Smooth muscle cell (in vitro differentiated cells): ENCODE data around the gene TMEM72. TPM values are rescaled to one million over a fixed set of nuclear protein-coding genes. Genes with fewer than 3 reads are reported as not detected.

Experiments used
- DNase-seq: peaks from one replicate; lab custom pipeline; 2025; ENCODE audit not compliant: unreplicated experiment; lab: John Stamatoyannopoulos, UW
- H2AFZ ChIP-seq: fragments of 200-600 bp; sonication (generic); 2 replicates; pipeline ENCODE4 v1.6.0; 2016; ENCODE audit warnings: antibody characterized with exemption, low read depth, mild to moderate bottlenecking
- H3F3A ChIP-seq: fragments of 200-600 bp; sonication (generic); 2 replicates; pipeline ENCODE4 v1.6.0; 2017; ENCODE audit warnings: antibody characterized with exemption, low read depth
- H3K27ac ChIP-seq: fragments of 200-600 bp; sonication (generic); 2 replicates; pipeline ENCODE4 v1.5.1; 2016; ENCODE audit warnings: low read depth, mild to moderate bottlenecking
- H3K27me3 ChIP-seq: fragments of 200-600 bp; sonication (generic); 2 replicates; pipeline ENCODE4 v1.6.1; 2016; ENCODE audit warnings: low read depth, mild to moderate bottlenecking
- H3K36me3 ChIP-seq: fragments of 200-600 bp; sonication (generic); 2 replicates; pipeline ENCODE4 v1.5.1; 2016; ENCODE audit warnings: low read depth
- H3K4me1 ChIP-seq: fragments of 200-600 bp; sonication (generic); 2 replicates; pipeline ENCODE4 v1.5.1; 2016; ENCODE audit warnings: low read depth
- H3K4me2 ChIP-seq: fragments of 200-600 bp; sonication (generic); 2 replicates; pipeline ENCODE4 v1.6.0; 2016; ENCODE audit warnings: mild to moderate bottlenecking
- H3K4me3 ChIP-seq: fragments of 200-600 bp; sonication (generic); 2 replicates; pipeline ENCODE4 v1.5.1; 2016; ENCODE audit warnings: mild to moderate bottlenecking
- H3K79me2 ChIP-seq: fragments of 200-600 bp; sonication (generic); 2 replicates; pipeline ENCODE4 v1.6.0; 2016; ENCODE audit warnings: low read depth, mild to moderate bottlenecking
- H3K9ac ChIP-seq: fragments of 200-600 bp; sonication (generic); 2 replicates; pipeline ENCODE4 v1.6.0; 2016; ENCODE audit warnings: low read depth
- H3K9me3 ChIP-seq: fragments of 200-600 bp; sonication (generic); replicated peaks from 2 replicates; pipeline ENCODE4 v1.5.1; 2016; ENCODE audit warnings: low read depth
- H4K20me1 ChIP-seq: fragments of 200-600 bp; sonication (generic); 2 replicates; pipeline ENCODE4 v1.6.0; 2016; ENCODE audit warnings: low read depth
- WGBS: methylation state at CpG from one replicate; pipeline ENCODE4 v1.1.7; 2016; ENCODE audit warnings: low lambda C conversion rate; 5-methylcytosine and 5-hydroxymethylcytosine counted together
- polyA plus RNA-seq: library from polyadenylated mRNA; unstranded; fragments of >200 nt; fragmentation: Nextera tagmentation; extraction: Ambion mirVana; gene quantifications from 2 replicates; pipeline ENCODE4 v1.2.1, GENCODE V29; 2016
- total RNA-seq: library from RNA; depleted of rRNA; stranded (reverse); fragments of >200 nt; gene quantifications from 2 replicates; pipeline ENCODE4 v1.2.3, GENCODE V29; 2014
- TF ChIP-seq, protein P1 (sequence below): fragments of 200-600 bp; sonication (generic); IDR thresholded peaks from 2 replicates; pipeline ENCODE4 v1.5.1; 2017; ENCODE audit warnings: borderline replicate concordance, mild to moderate bottlenecking, antibody characterized with exemption; ENCODE audit not compliant: insufficient read depth, poor library complexity, severe bottlenecking

TMEM72 gene
- total and polyA plus RNA-seq, 2 experiments from 2014 or later: not detected

GRCh38 chr10:44952779-44953231, 41.7 kb downstream of the TMEM72 start:
- Histone ChIP-seq H3K27me3 (no peaks in the 10 kb centered on the region), H3K4me1 (peaks cover 3% of the 10 kb centered on the region), H3K9ac (no peak overlapping the region), H3F3A (no peaks in the 10 kb centered on the region), H3K4me2 (no peak overlapping the region), H3K36me3 (no peaks in the 10 kb centered on the region), H3K27ac (no peak overlapping the region), H3K79me2 (no peaks in the 10 kb centered on the region), H2AFZ (no peak overlapping the region), H3K9me3 (no peaks in the 10 kb centered on the region), H3K4me3 (no peak overlapping the region), H4K20me1 (no peaks in the 10 kb centered on the region)
- no peak for DNase-seq
- WGBS: 50% methylated on average over 2 of the region's 2 CpGs
- TF ChIP-seq, protein P1, sequence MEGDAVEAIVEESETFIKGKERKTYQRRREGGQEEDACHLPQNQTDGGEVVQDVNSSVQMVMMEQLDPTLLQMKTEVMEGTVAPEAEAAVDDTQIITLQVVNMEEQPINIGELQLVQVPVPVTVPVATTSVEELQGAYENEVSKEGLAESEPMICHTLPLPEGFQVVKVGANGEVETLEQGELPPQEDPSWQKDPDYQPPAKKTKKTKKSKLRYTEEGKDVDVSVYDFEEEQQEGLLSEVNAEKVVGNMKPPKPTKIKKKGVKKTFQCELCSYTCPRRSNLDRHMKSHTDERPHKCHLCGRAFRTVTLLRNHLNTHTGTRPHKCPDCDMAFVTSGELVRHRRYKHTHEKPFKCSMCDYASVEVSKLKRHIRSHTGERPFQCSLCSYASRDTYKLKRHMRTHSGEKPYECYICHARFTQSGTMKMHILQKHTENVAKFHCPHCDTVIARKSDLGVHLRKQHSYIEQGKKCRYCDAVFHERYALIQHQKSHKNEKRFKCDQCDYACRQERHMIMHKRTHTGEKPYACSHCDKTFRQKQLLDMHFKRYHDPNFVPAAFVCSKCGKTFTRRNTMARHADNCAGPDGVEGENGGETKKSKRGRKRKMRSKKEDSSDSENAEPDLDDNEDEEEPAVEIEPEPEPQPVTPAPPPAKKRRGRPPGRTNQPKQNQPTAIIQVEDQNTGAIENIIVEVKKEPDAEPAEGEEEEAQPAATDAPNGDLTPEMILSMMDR: no peak

DNA sequence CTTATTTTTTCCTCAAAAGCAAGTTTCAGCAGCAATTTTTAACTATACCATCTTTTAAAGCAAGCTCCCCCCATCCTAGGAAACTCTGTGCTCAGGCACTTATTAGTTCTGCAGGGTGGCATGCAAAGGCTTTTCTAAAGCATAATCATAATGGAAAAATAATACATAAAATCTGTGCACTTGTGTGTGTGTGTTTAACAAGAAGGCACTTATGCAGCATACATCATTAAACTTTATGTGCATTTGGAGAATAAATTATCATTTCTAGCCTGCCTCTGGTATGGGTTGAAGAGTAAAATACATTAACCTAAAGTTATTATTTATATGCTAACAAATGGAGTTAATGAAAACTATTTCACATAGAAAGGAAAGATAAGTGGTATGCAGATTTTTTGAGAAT, 42.9 kb downstream of the TMEM72 start:
- H3K4me3 ChIP-seq: no peak overlapping the region
- H3F3A ChIP-seq: no peaks in the 10 kb centered on the region
- H4K20me1 ChIP-seq: no peaks in the 10 kb centered on the region
- TF ChIP-seq, protein P1: no peak
- no peak overlapping the region for H3K4me2 ChIP-seq
- no peaks in the 10 kb centered on the region for H3K79me2 ChIP-seq
- DNase-seq: no peak
- no peaks in the 10 kb centered on the region for H3K9me3 ChIP-seq
- H3K36me3 ChIP-seq: no peaks in the 10 kb centered on the region
- H3K27ac ChIP-seq: no peak overlapping the region
- H2AFZ ChIP-seq: no peak overlapping the region
- no peak overlapping the region for H3K9ac ChIP-seq
- no peaks in the 10 kb centered on the region for H3K27me3 ChIP-seq
- H3K4me1 ChIP-seq: peaks cover 9% of the 10 kb centered on the region

- no peak overlapping the region for H3K27ac ChIP-seq
These were observed 43.8 kb downstream of the TMEM72 start for GRCh38 chr10:44954962-44955361.

More at GRCh38 chr10:44954962-44955361, 43.8 kb downstream of the TMEM72 start:
- Histone ChIP-seq H3K4me2 (no peak overlapping the region), H3K27me3 (no peaks in the 10 kb centered on the region), H3K4me3 (no peak overlapping the region), H3K79me2 (no peaks in the 10 kb centered on the region), H3K9ac (no peak overlapping the region), H2AFZ (no peak overlapping the region), H3K36me3 (no peaks in the 10 kb centered on the region), H3F3A (no peaks in the 10 kb centered on the region), H3K9me3 (no peaks in the 10 kb centered on the region), H3K4me1 (peaks cover 11% of the 10 kb centered on the region), H4K20me1 (no peaks in the 10 kb centered on the region)
- TF ChIP-seq, protein P1: no peak
- DNase-seq: no peak
